DMS114 treated with DMSO at 0.1 percent for 48 hours (cell line): ENCODE measurements around the gene NPHP4.

Experiments used
- DNase-seq: peaks from one replicate; lab custom pipeline; 2025; ENCODE audit not compliant: unreplicated experiment; lab: John Stamatoyannopoulos, UW

Gene NPHP4

GRCh38 chr1:5991381-5992025 is 722 bp downstream of the NPHP4 start:
- DNase-seq: no peak

GRCh38 chr1:5990913-5991312 is 1.3 kb downstream of the NPHP4 start:
- DNase-seq: no peak

- DNase-seq: no peak
These were observed 2.4 kb downstream of the NPHP4 start for GRCh38 chr1:5989731-5990271.

GRCh38 chr1:5989286-5989605 is 3.0 kb downstream of the NPHP4 start:
- DNase-seq: no peak

GRCh38 chr1:5988596-5989285 is 3.5 kb downstream of the NPHP4 start:
- DNase-seq: no peak

GRCh38 chr1:5986018-5986417 is 6.2 kb downstream of the NPHP4 start:
- no peak for DNase-seq

GRCh38 chr1:5985250-5985649 is 7.0 kb downstream of the NPHP4 start:
- no peak for DNase-seq

GRCh38 chr1:5983361-5984103 is 8.7 kb downstream of the NPHP4 start:
- no peak for DNase-seq

- no peak for DNase-seq
These were observed 9.4 kb downstream of the NPHP4 start for GRCh38 chr1:5982868-5983267.

- DNase-seq: no peak
These were observed 9.9 kb downstream of the NPHP4 start for GRCh38 chr1:5982276-5982675.

GRCh38 chr1:5981009-5981380 is 11.2 kb downstream of the NPHP4 start:
- DNase-seq: no peak

- no peak for DNase-seq
These were observed 11.8 kb downstream of the NPHP4 start for GRCh38 chr1:5980314-5981008.

- DNase-seq: no peak
These were observed 12.5 kb downstream of the NPHP4 start for GRCh38 chr1:5979536-5980313.

- DNase-seq: no peak
These were observed 13.8 kb downstream of the NPHP4 start for GRCh38 chr1:5978452-5978851.

- no peak for DNase-seq
These were observed 14.5 kb downstream of the NPHP4 start for GRCh38 chr1:5977494-5978444.

GRCh38 chr1:5976726-5977493 is 15.3 kb downstream of the NPHP4 start:
- DNase-seq: no peak

- no peak for DNase-seq
These were observed 16.0 kb downstream of the NPHP4 start for GRCh38 chr1:5976231-5976630.

GRCh38 chr1:5975133-5975880 is 16.9 kb downstream of the NPHP4 start:
- DNase-seq: peak; percentile 18
